Measurements from ENCODE around the gene NMNAT2.

NMNAT2 gene

GRCh38 chr1:183363972-183364371, 54.2 kb downstream of the NMNAT2 start:
- DNase-seq: no peak

- no peak for DNase-seq
These were observed 57.1 kb downstream of the NMNAT2 start for GRCh38 chr1:183361081-183361480.

- DNase-seq: no peak
These were observed 57.7 kb downstream of the NMNAT2 start for GRCh38 chr1:183360473-183360872.

- no peak for DNase-seq
These were observed 61.5 kb downstream of the NMNAT2 start for GRCh38 chr1:183356534-183357182.

GRCh38 chr1:183355797-183356196, 62.4 kb downstream of the NMNAT2 start:
- DNase-seq: no peak

- DNase-seq: no peak
These were observed 63.0 kb downstream of the NMNAT2 start for GRCh38 chr1:183355181-183355580.

- DNase-seq: no peak
These were observed 64.6 kb downstream of the NMNAT2 start for GRCh38 chr1:183353597-183353996.

- DNase-seq: no peak
These were observed 68.9 kb downstream of the NMNAT2 start for GRCh38 chr1:183349201-183349711.

GRCh38 chr1:183346276-183346732, 71.9 kb downstream of the NMNAT2 start:
- no peak for DNase-seq

- no peak for DNase-seq
These were observed 78.5 kb downstream of the NMNAT2 start for GRCh38 chr1:183339556-183340167.

- DNase-seq: no peak
These were observed 87.0 kb downstream of the NMNAT2 start for GRCh38 chr1:183331091-183331742.

GRCh38 chr1:183330335-183330734, 87.8 kb downstream of the NMNAT2 start:
- no peak for DNase-seq

- no peak for DNase-seq
These were observed 89.8 kb downstream of the NMNAT2 start for GRCh38 chr1:183328371-183328770.

- DNase-seq: no peak
These were observed 90.5 kb downstream of the NMNAT2 start for GRCh38 chr1:183327434-183328290.

- no peak for DNase-seq
These were observed 94.1 kb downstream of the NMNAT2 start for GRCh38 chr1:183323849-183324683.

- DNase-seq: no peak
These were observed 98.6 kb downstream of the NMNAT2 start for GRCh38 chr1:183319606-183320005.

- no peak for DNase-seq
These were observed 99.1 kb downstream of the NMNAT2 start for GRCh38 chr1:183319051-183319450.

GRCh38 chr1:183318433-183318832, 99.7 kb downstream of the NMNAT2 start:
- no peak for DNase-seq

- DNase-seq: no peak
These were observed 102.0 kb downstream of the NMNAT2 start for GRCh38 chr1:183315991-183316758.

GRCh38 chr1:183313063-183313462, 105.1 kb downstream of the NMNAT2 start:
- no peak for DNase-seq

Data from stimulated activated CD4-positive, alpha-beta T cell treated with anti-CD3 and anti-CD28 coated beads, Interleukin-2, amount 100 ng/mL, for 24 hours (primary cell).